Measurements from ENCODE around the gene RIC8B.

RIC8B gene

GRCh38 chr12:106757623-106758348 is 16.7 kb upstream of the RIC8B start:
- in situ Hi-C loops (cut with MboI; ENCODE audit: low sequenced_read_pairs): no loop called here

- in situ Hi-C loops (cut with MboI; ENCODE audit: low sequenced_read_pairs): no loop called here
These were observed 16.0 kb upstream of the RIC8B start for GRCh38 chr12:106758349-106759110.

DNA sequence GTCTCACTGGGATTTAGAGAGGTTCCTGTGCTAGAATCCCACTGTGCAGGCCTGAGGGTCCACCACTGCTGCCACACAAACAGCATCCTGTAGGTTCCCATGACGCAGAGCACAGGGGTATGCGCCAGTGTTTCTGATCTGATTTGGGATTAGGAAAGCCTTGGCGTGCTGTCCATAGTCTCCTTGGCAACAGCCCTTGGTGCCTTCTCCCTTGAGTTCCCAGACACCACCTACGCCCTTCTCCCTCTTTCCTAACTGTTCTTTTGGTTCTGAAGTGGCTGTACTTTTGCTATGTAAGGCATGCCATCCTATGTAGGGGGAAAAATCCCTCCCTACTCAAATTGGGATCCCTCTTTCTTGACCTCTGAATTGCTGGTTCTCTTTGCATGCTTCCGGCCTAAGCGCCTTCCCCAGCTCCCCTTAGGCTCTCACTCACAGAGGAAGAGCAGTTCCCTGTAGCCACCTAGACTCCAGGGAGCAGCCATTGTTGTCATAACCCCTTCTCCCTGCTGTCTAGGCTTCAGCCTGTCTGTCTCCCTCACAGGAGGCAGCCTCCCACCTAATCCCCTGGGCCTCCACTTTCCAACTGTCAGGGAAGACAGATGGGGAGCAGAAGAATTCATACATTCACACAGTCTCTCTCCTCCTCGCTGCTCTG is 14.8 kb upstream of the RIC8B start:
- in situ Hi-C loops (cut with MboI; ENCODE audit: low sequenced_read_pairs): no loop called here

DNA sequence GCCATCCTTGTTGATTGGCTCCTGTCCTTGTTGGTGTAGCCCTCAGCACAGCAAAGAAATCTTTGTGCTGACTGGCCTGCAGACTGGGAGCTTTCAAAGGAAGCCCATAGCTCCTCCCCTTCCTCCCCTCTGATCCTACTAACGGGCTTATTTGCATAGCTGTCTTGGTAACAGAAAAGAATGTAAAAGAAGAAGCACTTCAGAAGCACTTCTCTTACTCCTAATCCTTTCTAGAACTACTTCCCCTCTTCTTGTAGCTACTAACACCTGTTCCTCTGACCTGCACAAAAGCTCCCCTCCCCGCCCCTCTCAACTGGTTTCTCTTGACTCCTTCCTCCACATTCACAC is 14.3 kb upstream of the RIC8B start:
- in situ Hi-C loops (cut with MboI; ENCODE audit: low sequenced_read_pairs): no loop called here

GRCh38 chr12:106764220-106764619 is 10.3 kb upstream of the RIC8B start:
- in situ Hi-C loops (cut with MboI; ENCODE audit: low sequenced_read_pairs): no loop called here

DNA sequence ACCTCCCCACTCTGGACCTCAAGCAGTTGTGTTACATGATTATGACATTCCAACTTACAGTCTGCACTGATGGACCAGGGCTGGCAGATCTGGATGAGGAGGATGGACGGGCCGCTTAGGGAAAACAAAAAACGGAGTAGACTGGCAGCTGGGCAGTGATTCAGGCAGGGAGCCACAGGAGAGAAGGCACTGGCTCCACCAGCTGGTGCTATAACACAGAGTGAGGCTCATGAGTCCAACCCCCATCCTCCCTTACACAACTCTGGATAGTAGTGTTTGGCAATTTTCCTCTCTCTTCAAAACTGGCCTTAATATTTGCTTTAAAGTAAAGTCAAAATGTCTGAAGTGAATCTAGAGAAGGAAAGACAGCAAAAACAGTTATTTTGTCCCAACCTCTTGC is 9.7 kb upstream of the RIC8B start:
- in situ Hi-C loops (cut with MboI; ENCODE audit: low sequenced_read_pairs): no loop called here

- in situ Hi-C loops (cut with MboI; ENCODE audit: low sequenced_read_pairs): no loop called here
These were observed 8.1 kb upstream of the RIC8B start for GRCh38 chr12:106766393-106766826.

GRCh38 chr12:106767206-106767605 is 7.3 kb upstream of the RIC8B start:
- in situ Hi-C loops (cut with MboI; ENCODE audit: low sequenced_read_pairs): no loop called here

GRCh38 chr12:106767954-106768822 is 6.3 kb upstream of the RIC8B start:
- in situ Hi-C loops (cut with MboI; ENCODE audit: low sequenced_read_pairs): no loop called here

DNA sequence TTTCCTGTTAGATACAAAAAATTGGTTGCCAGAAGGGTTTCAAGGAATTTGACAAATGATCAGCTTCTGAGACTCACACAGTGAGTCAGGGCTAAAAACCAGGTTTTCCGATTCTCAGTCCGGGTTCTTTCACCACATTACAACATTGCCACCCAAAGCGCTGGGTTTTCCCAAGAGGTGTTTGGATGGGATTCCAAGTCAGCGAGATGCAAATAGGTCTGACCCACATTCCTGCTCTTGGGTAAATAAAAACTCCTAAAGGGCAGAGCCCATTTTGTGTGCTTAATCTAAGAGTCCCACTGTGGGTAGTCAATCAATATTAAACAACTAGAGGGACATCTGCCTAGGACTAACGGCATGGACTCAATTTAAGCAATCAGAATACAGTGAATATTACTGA is 5.4 kb upstream of the RIC8B start:
- in situ Hi-C loops (cut with MboI; ENCODE audit: low sequenced_read_pairs): no loop called here

DNA sequence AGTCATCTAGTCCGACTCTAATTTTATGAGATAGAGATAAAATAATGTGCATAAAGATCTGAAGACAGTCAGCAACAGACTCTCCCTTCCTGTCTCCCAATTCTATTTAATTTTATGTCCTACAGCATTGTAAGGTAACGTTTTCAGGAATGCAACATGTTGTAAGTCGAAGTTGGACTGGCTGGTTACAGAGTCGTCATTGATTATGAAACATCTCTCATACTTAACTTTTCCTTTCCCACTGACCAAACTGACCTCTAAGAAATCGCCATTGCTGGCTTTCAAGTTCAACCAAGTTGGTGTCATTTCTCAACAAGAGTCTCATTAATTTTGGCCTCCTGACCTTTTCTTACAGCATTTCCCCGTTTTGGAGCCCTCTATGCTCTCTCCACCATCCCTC is 4.9 kb upstream of the RIC8B start:
- in situ Hi-C loops (cut with MboI; ENCODE audit: low sequenced_read_pairs): no loop called here

GRCh38 chr12:106771425-106771824 is 3.1 kb upstream of the RIC8B start:
- in situ Hi-C loops (cut with MboI; ENCODE audit: low sequenced_read_pairs): no loop called here

DNA sequence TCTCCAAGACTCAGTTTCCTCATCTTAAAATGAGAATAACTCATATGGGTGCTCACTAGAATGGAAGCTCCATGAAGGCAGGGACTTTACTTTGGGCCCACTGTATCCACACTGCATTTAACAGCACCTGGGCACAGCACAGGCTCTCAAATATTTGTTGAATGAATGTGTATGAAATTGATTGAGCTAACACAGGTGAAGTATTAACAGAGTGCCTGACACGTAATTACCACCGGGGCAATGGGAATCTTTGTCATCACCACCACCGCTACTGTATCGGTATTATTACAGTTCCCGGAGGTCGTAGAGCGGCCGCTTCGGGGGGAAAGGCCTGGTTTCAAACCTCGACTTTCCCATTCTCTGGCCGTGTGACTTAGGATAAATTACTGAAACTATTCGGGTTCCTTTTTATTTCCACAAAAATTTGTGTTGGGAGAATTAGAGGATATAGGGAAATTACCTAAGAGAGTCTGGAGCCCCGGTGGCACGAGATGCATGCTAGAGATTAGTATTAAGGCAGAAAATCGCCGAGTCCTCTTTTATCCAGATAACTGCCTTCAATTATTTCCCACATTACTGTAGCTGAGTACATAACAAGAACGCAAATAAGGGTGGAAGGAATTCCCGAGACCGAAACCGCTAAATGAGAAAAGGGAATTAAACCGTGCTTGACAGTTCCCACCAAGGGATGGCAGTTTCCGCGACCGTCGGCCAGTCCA is 1.0 kb upstream of the RIC8B start:
- in situ Hi-C loops (cut with MboI; ENCODE audit: low sequenced_read_pairs): no loop called here

- in situ Hi-C loops (cut with MboI; ENCODE audit: low sequenced_read_pairs): no loop called here
These were observed 484 bp downstream of the RIC8B start for GRCh38 chr12:106774808-106775524.

DNA sequence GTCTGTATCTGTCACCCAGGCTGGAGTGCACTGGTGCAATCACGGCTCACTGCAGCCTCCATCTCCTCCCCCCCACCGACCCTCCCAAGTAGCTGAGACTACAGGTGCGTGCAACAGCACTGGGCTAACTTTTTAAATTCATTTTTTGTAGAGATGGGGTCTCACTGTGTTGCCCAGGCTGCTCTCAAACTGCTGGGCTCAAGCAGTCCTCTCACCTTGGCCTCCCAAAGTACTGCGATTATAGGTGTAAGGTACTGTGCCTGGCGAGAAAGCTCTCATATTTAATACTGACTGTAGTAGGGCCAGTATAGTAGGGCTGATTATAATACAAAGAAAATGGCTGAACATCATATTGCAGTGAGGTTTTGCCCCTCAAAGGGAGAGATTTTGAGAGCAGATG is 2.4 kb downstream of the RIC8B start:
- in situ Hi-C loops (cut with MboI; ENCODE audit: low sequenced_read_pairs): no loop called here

GRCh38 chr12:106780010-106780631 is 5.6 kb downstream of the RIC8B start:
- in situ Hi-C loops (cut with MboI; ENCODE audit: low sequenced_read_pairs): no loop called here

DNA sequence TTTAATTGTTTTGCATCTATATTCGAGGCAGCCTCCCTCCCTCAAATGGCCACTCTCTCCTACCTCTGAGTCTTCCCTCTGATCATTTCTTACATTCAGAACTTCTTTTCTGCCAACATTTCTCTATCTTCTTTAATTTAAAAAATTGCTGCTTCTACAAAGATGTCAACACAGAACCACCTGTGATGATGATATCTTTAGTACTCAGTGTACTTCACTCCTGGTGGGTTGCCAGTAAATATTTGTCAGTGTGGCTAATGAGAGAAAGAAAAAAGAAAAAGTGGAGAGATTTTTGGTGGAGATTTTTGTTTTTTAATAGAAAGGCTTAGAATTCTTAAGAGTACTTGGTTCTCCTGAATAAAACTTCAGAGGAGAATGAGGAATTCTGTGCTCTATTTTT is 8.1 kb downstream of the RIC8B start:
- in situ Hi-C loops (cut with MboI; ENCODE audit: low sequenced_read_pairs): no loop called here

GRCh38 chr12:106783515-106783914 is 9.0 kb downstream of the RIC8B start:
- in situ Hi-C loops (cut with MboI; ENCODE audit: low sequenced_read_pairs): no loop called here

DNA sequence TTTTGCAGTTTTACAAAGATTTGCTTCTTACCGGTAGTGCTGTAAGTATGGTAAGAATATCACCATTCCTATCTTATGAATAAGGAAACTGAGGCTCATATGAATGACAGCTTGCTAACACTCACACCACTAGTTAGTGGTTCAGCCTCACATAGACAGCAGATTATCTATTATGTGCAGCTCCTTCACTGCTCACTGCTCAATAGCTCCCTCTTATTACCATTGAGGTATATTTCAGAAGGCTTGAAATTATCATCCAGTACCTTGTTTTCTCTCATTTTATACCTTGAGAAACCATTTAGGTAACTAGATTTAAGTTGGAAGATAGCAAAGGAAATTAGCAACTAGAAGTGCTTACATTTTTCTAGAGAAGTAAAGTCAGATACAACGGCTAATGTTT is 15.5 kb downstream of the RIC8B start:
- in situ Hi-C loops (cut with MboI; ENCODE audit: low sequenced_read_pairs): no loop called here
